Central memory CD8-positive, alpha-beta T cell (primary cell): ENCODE measurements around the gene GBF1.

Experiments
- ATAC-seq: fragments of 150-1000 bp; cut with Tn5 transposase; replicated peaks from 2 replicates; pipeline ENCODE4 v1.10.0; 2022; ENCODE audit warnings: mild to moderate bottlenecking, moderate FRiP score, moderate number of reproducible peaks; ENCODE audit not compliant: poor library complexity, severe bottlenecking; ENCODE audit errors: extremely low read depth
- DNase-seq, 2 donors: peaks; one replicate each; pipeline ENCODE4 v3.0.0; 2021; ENCODE audit warnings: low spot score in 2 of 2
- H3K27ac Mint-ChIP-seq: one replicate; pipeline ENCODE4 v1.8.0; 2022; ENCODE audit warnings: low read depth, mild to moderate bottlenecking, moderate library complexity, mixed read lengths
- H3K27me3 Mint-ChIP-seq: one replicate; pipeline ENCODE4 v1.8.0; 2022; ENCODE audit warnings: mixed read lengths
- H3K36me3 Mint-ChIP-seq: one replicate; pipeline ENCODE4 v1.8.0; 2022; ENCODE audit warnings: mild to moderate bottlenecking, moderate library complexity, mixed read lengths; ENCODE audit not compliant: insufficient read depth
- H3K4me1 Mint-ChIP-seq: one replicate; pipeline ENCODE4 v1.8.0; 2022; ENCODE audit warnings: mixed read lengths
- H3K4me3 Mint-ChIP-seq: one replicate; pipeline ENCODE4 v1.8.0; 2022; ENCODE audit warnings: mild to moderate bottlenecking, moderate library complexity, mixed read lengths
- H3K9me3 Mint-ChIP-seq: one replicate; pipeline ENCODE4 v1.8.0; 2022; ENCODE audit warnings: mixed read lengths

GBF1 gene

GRCh38 chr10:102384053-102384452, 138.7 kb downstream of the GBF1 start:
- Mint-ChIP-seq H3K27me3 (no peaks in the 10 kb centered on the region), H3K9me3 (no peaks in the 10 kb centered on the region), H3K4me1 (no peaks in the 10 kb centered on the region), H3K4me3 (no peak overlapping the region), H3K27ac (no peak overlapping the region), H3K36me3 (peaks cover 20% of the 10 kb centered on the region)
- DNase-seq (no peak), ATAC-seq (no peak)

- no peak for ATAC-seq
- Mint-ChIP-seq H3K4me1 (no peaks in the 10 kb centered on the region), H3K27ac (no peak overlapping the region), H3K4me3 (no peak overlapping the region), H3K36me3 (peaks cover 15% of the 10 kb centered on the region), H3K9me3 (no peaks in the 10 kb centered on the region), H3K27me3 (no peaks in the 10 kb centered on the region)
- DNase-seq = no peak
These were observed 139.5 kb downstream of the GBF1 start for GRCh38 chr10:102384606-102385429.

DNA sequence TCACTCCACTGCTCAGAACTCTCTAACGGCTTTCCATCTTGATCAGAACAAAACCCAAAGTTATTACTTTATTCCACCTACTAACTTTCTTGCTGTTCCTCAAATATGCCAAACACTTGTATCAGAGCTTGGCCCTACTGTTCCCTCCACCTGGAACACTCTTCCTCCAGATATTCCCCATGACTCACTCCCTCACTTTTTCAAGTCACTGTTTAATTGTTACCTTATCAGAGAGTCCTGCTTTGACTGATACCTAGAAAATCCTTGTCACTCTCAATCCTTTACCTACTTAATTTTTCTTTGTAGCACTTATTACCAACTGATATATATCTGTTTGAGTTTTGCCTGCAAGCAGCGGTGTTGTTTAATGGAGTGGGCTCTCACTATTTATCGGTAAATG, 144.6 kb downstream of the GBF1 start:
- H3K27me3 Mint-ChIP-seq = no peaks in the 10 kb centered on the region
- ATAC-seq (no peak), DNase-seq (no peak)
- no peaks in the 10 kb centered on the region for H3K9me3 Mint-ChIP-seq
- no peak overlapping the region for H3K4me3 Mint-ChIP-seq
- peaks cover 17% of the 10 kb centered on the region for H3K36me3 Mint-ChIP-seq
- peaks cover 18% of the 10 kb centered on the region for H3K4me1 Mint-ChIP-seq
- H3K27ac Mint-ChIP-seq = no peak overlapping the region

DNA sequence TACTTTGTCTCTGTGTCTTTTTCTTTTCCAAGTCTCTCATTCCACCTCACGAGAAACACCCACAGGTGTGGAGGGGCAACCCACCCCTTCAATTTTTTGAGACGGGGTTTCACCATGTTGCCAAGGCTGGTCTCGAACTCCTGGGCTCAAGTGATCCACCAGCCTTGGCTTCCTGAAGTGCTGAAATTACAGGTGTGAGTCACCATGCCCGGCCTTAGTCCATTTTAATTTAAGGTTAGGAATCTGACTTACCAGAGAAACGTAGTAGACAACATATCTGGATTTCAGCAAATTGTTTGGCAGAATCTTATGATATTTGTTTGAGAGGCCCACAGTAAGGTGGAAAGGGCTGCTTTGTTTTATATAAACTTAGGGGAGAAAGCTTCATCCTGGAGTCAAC, 147.0 kb downstream of the GBF1 start:
- Mint-ChIP-seq H3K27ac (no peak overlapping the region), H3K36me3 (peaks cover 32% of the 10 kb centered on the region), H3K27me3 (no peaks in the 10 kb centered on the region), H3K4me1 (peaks cover 30% of the 10 kb centered on the region), H3K9me3 (no peaks in the 10 kb centered on the region), H3K4me3 (no peak overlapping the region)
- DNase-seq (no peak), ATAC-seq (no peak)

DNA sequence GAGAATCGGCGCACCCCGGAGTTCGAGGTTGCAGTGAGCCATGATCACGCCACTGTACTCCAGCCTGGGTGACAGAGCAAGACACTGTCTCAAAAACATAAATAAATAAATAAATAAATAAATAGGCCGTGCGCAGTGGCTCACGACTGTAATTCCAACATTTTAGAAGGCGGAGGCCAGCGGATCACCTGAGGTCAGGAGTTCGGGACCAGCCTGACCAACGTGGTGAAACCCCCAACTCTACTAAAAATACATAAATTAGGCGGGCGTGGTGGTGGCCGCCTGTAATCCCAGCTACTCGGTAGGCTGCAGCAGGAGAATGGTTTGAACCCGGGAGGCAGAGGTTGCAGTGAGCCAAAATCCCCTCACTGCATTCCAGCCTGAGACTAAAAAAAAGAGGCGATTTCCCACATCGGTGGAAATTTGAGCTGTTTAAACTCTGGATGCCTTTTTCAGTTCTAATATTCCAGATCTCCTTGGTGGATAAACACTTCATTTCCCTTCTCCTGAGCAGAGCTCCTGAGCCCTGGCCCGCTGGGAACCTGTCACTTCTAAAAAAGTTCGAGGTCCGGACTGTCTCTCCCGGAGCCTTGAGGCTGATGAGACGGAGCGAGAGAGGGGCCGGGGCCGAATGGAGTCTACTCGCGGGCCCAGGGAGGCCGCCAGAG, 148.2 kb downstream of the GBF1 start:
- peaks cover 39% of the 10 kb centered on the region for H3K36me3 Mint-ChIP-seq
- H3K4me3 Mint-ChIP-seq = peak overlapping the region; percentile 95
- ATAC-seq (no peak), DNase-seq (no peak)
- H3K9me3 Mint-ChIP-seq = no peaks in the 10 kb centered on the region
- H3K27me3 Mint-ChIP-seq = no peaks in the 10 kb centered on the region
- peaks cover 36% of the 10 kb centered on the region for H3K4me1 Mint-ChIP-seq
- peak overlapping the region; percentile 100 for H3K27ac Mint-ChIP-seq

GRCh38 chr10:102394079-102394800, 148.9 kb downstream of the GBF1 start:
- Mint-ChIP-seq H3K36me3 (peaks cover 42% of the 10 kb centered on the region), H3K27ac (peak overlapping the region; percentile 100), H3K27me3 (no peaks in the 10 kb centered on the region), H3K9me3 (no peaks in the 10 kb centered on the region), H3K4me3 (peak overlapping the region; percentile 95), H3K4me1 (peaks cover 38% of the 10 kb centered on the region)
- DNase-seq (peak; percentile 98 to 100), ATAC-seq (peak; percentile 79)

DNA sequence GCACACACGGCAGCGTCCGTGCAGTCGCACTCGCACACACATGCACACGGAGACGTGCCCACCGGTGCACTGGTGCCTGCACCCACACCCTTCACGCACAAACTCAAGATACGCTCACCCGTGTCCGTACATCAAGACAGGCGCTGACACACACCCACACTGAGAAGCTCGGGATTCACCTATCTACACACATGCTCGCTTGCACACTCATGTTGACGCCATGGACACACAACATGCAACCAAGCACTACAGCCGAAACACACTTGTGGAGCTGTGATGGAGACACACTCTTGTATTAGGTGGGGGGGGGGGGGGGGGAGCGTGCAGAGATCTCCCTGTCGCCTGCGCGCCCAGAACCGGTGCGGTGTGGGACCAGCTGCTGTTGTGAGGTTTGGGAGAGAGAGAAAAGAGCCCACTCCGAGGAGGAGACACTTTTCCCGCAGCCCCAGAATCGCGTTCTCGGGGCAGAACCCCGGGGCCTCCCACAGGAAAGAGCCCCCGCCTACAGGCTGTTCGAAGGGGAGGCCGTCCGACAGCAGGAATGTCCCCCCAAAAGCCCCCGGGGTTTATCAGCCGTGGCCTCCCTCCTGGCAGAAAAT, 149.6 kb downstream of the GBF1 start:
- H3K36me3 Mint-ChIP-seq = peaks cover 48% of the 10 kb centered on the region
- H3K4me1 Mint-ChIP-seq = peaks cover 38% of the 10 kb centered on the region
- DNase-seq = no peak
- no peaks in the 10 kb centered on the region for H3K27me3 Mint-ChIP-seq
- H3K27ac Mint-ChIP-seq = peak overlapping the region; percentile 100
- ATAC-seq = peak; percentile 12
- H3K9me3 Mint-ChIP-seq = no peaks in the 10 kb centered on the region
- H3K4me3 Mint-ChIP-seq = peak overlapping the region; percentile 95

- Mint-ChIP-seq H3K4me1 (peaks cover 38% of the 10 kb centered on the region), H3K36me3 (peaks cover 51% of the 10 kb centered on the region), H3K27ac (peak within 1 kb of the TSS; percentile 100), H3K27me3 (no peaks in the 10 kb centered on the region), H3K4me3 (peak within 1 kb of the TSS; percentile 95), H3K9me3 (no peaks in the 10 kb centered on the region)
- peak; percentile 85 to 91 for DNase-seq
- peak; percentile 41 for ATAC-seq
These were observed 150.3 kb downstream of the GBF1 start, which contains the start of gene NFKB2 for GRCh38 chr10:102395400-102396316. TSS of gene NFKB2 (plus strand) at chr10:102395705. CDS start at chr10:102395960, 255 bp downstream.

- no peaks in the 10 kb centered on the region for H3K27me3 Mint-ChIP-seq
- peak overlapping the region; percentile 95 for H3K4me3 Mint-ChIP-seq
- H3K27ac Mint-ChIP-seq = peak overlapping the region; percentile 100
- no peak for DNase-seq
- H3K36me3 Mint-ChIP-seq = peaks cover 51% of the 10 kb centered on the region
- ATAC-seq = no peak
- H3K4me1 Mint-ChIP-seq = peaks cover 38% of the 10 kb centered on the region
- no peaks in the 10 kb centered on the region for H3K9me3 Mint-ChIP-seq
These were observed 151.0 kb downstream of the GBF1 start for GRCh38 chr10:102396317-102396650.

- Mint-ChIP-seq H3K27me3 (no peaks in the 10 kb centered on the region), H3K4me3 (peak overlapping the region; percentile 95), H3K9me3 (no peaks in the 10 kb centered on the region), H3K27ac (peak overlapping the region; percentile 100), H3K4me1 (peaks cover 38% of the 10 kb centered on the region), H3K36me3 (peaks cover 51% of the 10 kb centered on the region)
- ATAC-seq (no peak), DNase-seq (no peak)
These were observed 151.4 kb downstream of the GBF1 start for GRCh38 chr10:102396730-102397151.

DNA sequence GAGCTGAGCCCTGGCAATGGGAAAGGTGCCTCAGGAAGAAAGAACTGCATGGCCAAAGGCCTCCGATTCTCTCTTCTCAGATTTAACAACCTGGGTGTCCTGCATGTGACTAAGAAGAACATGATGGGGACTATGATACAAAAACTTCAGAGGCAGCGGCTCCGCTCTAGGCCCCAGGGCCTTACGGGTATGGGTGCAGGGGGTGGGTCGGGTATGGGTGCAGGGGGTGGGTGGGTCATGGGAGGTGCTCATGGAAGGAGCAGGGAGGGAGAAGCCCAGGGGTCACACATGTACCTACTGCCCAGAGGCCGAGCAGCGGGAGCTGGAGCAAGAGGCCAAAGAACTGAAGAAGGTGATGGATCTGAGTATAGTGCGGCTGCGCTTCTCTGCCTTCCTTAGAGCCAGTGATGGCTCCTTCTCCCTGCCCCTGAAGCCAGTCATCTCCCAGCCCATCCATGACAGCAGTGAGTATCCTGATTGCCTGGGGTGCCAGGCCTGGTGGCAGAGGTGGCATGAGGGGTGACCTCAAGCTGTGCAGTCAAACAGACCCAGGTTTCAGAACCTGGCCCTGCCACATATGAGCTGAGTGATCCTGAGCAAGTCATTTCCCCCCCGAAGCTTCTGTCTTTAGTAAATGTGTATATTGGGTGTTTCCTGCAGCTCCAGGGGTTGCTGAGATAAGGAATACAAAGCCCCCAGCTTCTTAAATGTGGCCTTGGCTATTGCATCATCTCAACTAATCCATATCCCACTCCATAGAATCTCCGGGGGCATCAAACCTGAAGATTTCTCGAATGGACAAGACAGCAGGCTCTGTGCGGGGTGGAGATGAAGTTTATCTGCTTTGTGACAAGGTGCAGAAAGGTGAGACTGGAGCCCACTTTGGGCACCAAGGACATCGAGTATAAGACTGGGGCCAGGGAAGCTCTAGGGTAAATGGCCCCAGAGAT, 152.2 kb downstream of the GBF1 start:
- Mint-ChIP-seq H3K27me3 (no peaks in the 10 kb centered on the region), H3K4me1 (peaks cover 38% of the 10 kb centered on the region), H3K4me3 (peak overlapping the region; percentile 95), H3K27ac (peak overlapping the region; percentile 100), H3K36me3 (peaks cover 55% of the 10 kb centered on the region), H3K9me3 (no peaks in the 10 kb centered on the region)
- ATAC-seq = no peak
- DNase-seq = no peak
